Cardiac fibroblast (primary cell): Measurements from ENCODE around the gene MXD4.

Experiments
- DNase-seq, 2 donors: peaks; one replicate each; pipeline versions ENCODE4 v3.0.0 to v3.0.0-alpha.2; 2010; ENCODE audit warnings: low read depth in 2 of 2
- H3K4me3 ChIP-seq, 2 donors: replicated peaks in 1 of 2; 1 replicate in 1 of 2; 2 replicates in 1 of 2; pipeline ENCODE4 v1.5.1; 2011; ENCODE audit warnings: low read depth in 2 of 2, low read length in 2 of 2, mild to moderate bottlenecking in 2 of 2, moderate library complexity in 1 of 2
- CTCF ChIP-seq: IDR thresholded peaks from one replicate; pipeline ENCODE4 v1.5.1; 2011; ENCODE audit warnings: low read depth, mild to moderate bottlenecking, low read length, inconsistent platforms

MXD4 gene

GRCh38 chr4:2287594-2287915 is 25.6 kb upstream of the MXD4 start:
- H3K4me3 ChIP-seq: no peak overlapping the region
- DNase-seq: no peak
- TF ChIP-seq CTCF: no peak

- no peak overlapping the region for H3K4me3 ChIP-seq
- peak in 1 of 2 donors; percentile 18 for DNase-seq
- no peak for TF ChIP-seq CTCF
Observed at GRCh38 chr4:2286904-2287593, 25.1 kb upstream of the MXD4 start.

GRCh38 chr4:2285613-2286381 is 23.9 kb upstream of the MXD4 start:
- DNase-seq: no peak
- no peak overlapping the region for H3K4me3 ChIP-seq
- TF ChIP-seq CTCF: no peak

GRCh38 chr4:2284934-2285612 is 23.2 kb upstream of the MXD4 start:
- TF ChIP-seq CTCF: no peak
- DNase-seq: peak; percentile 50 to 70
- H3K4me3 ChIP-seq: no peak overlapping the region

- no peak for DNase-seq
- TF ChIP-seq CTCF: no peak
- H3K4me3 ChIP-seq: no peak overlapping the region
Observed at GRCh38 chr4:2284161-2284933, 22.4 kb upstream of the MXD4 start.

- H3K4me3 ChIP-seq: no peak overlapping the region
- no peak for DNase-seq
- TF ChIP-seq CTCF: no peak
Observed at GRCh38 chr4:2283199-2283711, 21.3 kb upstream of the MXD4 start.
